ENCODE measurements around the gene TUBG2.

TUBG2 gene

GRCh38 chr17:42672038-42672437, 13.0 kb downstream of the TUBG2 start:
- Histone ChIP-seq H3K9me3 (ENCODE audit: control insufficient read depth, low read length) (no peaks in the 10 kb centered on the region), H3K4me1 (ENCODE audit: control insufficient read depth, insufficient read depth, low read length, poor library complexity, severe bottlenecking) (peaks cover 18% of the 10 kb centered on the region), H3K36me3 (ENCODE audit: control insufficient read depth, insufficient read depth, low read length) (peaks cover 44% of the 10 kb centered on the region), H3K27ac (ENCODE audit: low read depth, low read length, severe bottlenecking) (no peak overlapping the region), H3K4me3 (ENCODE audit: extremely low read depth, insufficient read depth, low read length, poor library complexity, severe bottlenecking) (no peak overlapping the region)
- 89 to 94% methylated on average over 22 to 28 of the region's 28 CpGs for WGBS, 2 experiments (ENCODE audit: insufficient coverage in 2 of 2)

GRCh38 chr17:42673266-42673884, 14.3 kb downstream of the TUBG2 start:
- 71 to 81% methylated on average over 27 to 28 of the region's 30 CpGs for WGBS, 2 experiments (ENCODE audit: insufficient coverage in 2 of 2)
- Histone ChIP-seq H3K36me3 (ENCODE audit: control insufficient read depth, insufficient read depth, low read length) (peaks cover 43% of the 10 kb centered on the region), H3K4me1 (ENCODE audit: control insufficient read depth, insufficient read depth, low read length, poor library complexity, severe bottlenecking) (peaks cover 26% of the 10 kb centered on the region), H3K9me3 (ENCODE audit: control insufficient read depth, low read length) (no peaks in the 10 kb centered on the region), H3K27ac (ENCODE audit: low read depth, low read length, severe bottlenecking) (no peak overlapping the region), H3K4me3 (ENCODE audit: extremely low read depth, insufficient read depth, low read length, poor library complexity, severe bottlenecking) (no peak overlapping the region)

- peaks cover 37% of the 10 kb centered on the region for H3K36me3 ChIP-seq (ENCODE audit: control insufficient read depth, insufficient read depth, low read length)
- no peak overlapping the region for H3K27ac ChIP-seq (ENCODE audit: low read depth, low read length, severe bottlenecking)
- H3K4me1 ChIP-seq (ENCODE audit: control insufficient read depth, insufficient read depth, low read length, poor library complexity, severe bottlenecking) = peaks cover 29% of the 10 kb centered on the region
- no peak overlapping the region for H3K4me3 ChIP-seq (ENCODE audit: extremely low read depth, insufficient read depth, low read length, poor library complexity, severe bottlenecking)
- no peaks in the 10 kb centered on the region for H3K9me3 ChIP-seq (ENCODE audit: control insufficient read depth, low read length)
- 36 to 42% methylated on average over 15 to 17 of the region's 32 CpGs for WGBS, 2 experiments (ENCODE audit: insufficient coverage in 2 of 2)
Measured at GRCh38 chr17:42673885-42674754, 15.0 kb downstream of the TUBG2 start.

- H3K9me3 ChIP-seq (ENCODE audit: control insufficient read depth, low read length) = no peaks in the 10 kb centered on the region
- 40 to 44% methylated on average over 4 to 5 of the region's 9 CpGs for WGBS, 2 experiments (ENCODE audit: insufficient coverage in 2 of 2)
- H3K4me3 ChIP-seq (ENCODE audit: extremely low read depth, insufficient read depth, low read length, poor library complexity, severe bottlenecking) = peak overlapping the region; percentile 79
- H3K36me3 ChIP-seq (ENCODE audit: control insufficient read depth, insufficient read depth, low read length) = peaks cover 30% of the 10 kb centered on the region
- no peak overlapping the region for H3K27ac ChIP-seq (ENCODE audit: low read depth, low read length, severe bottlenecking)
- H3K4me1 ChIP-seq (ENCODE audit: control insufficient read depth, insufficient read depth, low read length, poor library complexity, severe bottlenecking) = peaks cover 29% of the 10 kb centered on the region
Measured at GRCh38 chr17:42674755-42675347, 15.8 kb downstream of the TUBG2 start.

GRCh38 chr17:42675348-42675964, 16.4 kb downstream of the TUBG2 start:
- Histone ChIP-seq H3K27ac (ENCODE audit: low read depth, low read length, severe bottlenecking) (no peak overlapping the region), H3K36me3 (ENCODE audit: control insufficient read depth, insufficient read depth, low read length) (peaks cover 30% of the 10 kb centered on the region)
- WGBS, 2 experiments (ENCODE audit: insufficient coverage in 2 of 2) = 4 to 20% methylated on average over 2 to 14 of the region's 27 CpGs

GRCh38 chr17:42675965-42676423, 16.9 kb downstream of the TUBG2 start:
- Histone ChIP-seq H3K4me3 (ENCODE audit: extremely low read depth, insufficient read depth, low read length, poor library complexity, severe bottlenecking) (peak overlapping the region; percentile 79), H3K9me3 (ENCODE audit: control insufficient read depth, low read length) (no peaks in the 10 kb centered on the region), H3K36me3 (ENCODE audit: control insufficient read depth, insufficient read depth, low read length) (peaks cover 27% of the 10 kb centered on the region), H3K27ac (ENCODE audit: low read depth, low read length, severe bottlenecking) (peak overlapping the region; percentile 29), H3K4me1 (ENCODE audit: control insufficient read depth, insufficient read depth, low read length, poor library complexity, severe bottlenecking) (peaks cover 33% of the 10 kb centered on the region)
- WGBS, 2 experiments (ENCODE audit: insufficient coverage in 2 of 2) = 0 to 2% methylated on average over 35 to 36 of the region's 43 CpGs

More at GRCh38 chr17:42675348-42675964, 16.4 kb downstream of the TUBG2 start:
- Histone ChIP-seq H3K4me3 (ENCODE audit: extremely low read depth, insufficient read depth, low read length, poor library complexity, severe bottlenecking) (peak overlapping the region; percentile 79), H3K9me3 (ENCODE audit: control insufficient read depth, low read length) (no peaks in the 10 kb centered on the region), H3K4me1 (ENCODE audit: control insufficient read depth, insufficient read depth, low read length, poor library complexity, severe bottlenecking) (peaks cover 33% of the 10 kb centered on the region)

GRCh38 chr17:42676424-42677011, 17.4 kb downstream of the TUBG2 start, which contains the start of gene PLEKHH3:
Gene PLEKHH3 (minus strand): TSS chr17:42676994. CDS start chr17:42676563, 431 bp downstream.
- Histone ChIP-seq H3K4me3 (ENCODE audit: extremely low read depth, insufficient read depth, low read length, poor library complexity, severe bottlenecking) (peak within 1 kb of the TSS; percentile 79), H3K9me3 (ENCODE audit: control insufficient read depth, low read length) (no peaks in the 10 kb centered on the region), H3K36me3 (ENCODE audit: control insufficient read depth, insufficient read depth, low read length) (peaks cover 21% of the 10 kb centered on the region), H3K27ac (ENCODE audit: low read depth, low read length, severe bottlenecking) (peak within 1 kb of the TSS; percentile 90), H3K4me1 (ENCODE audit: control insufficient read depth, insufficient read depth, low read length, poor library complexity, severe bottlenecking) (peaks cover 35% of the 10 kb centered on the region)
- 0 to 1% methylated on average over 30 of the region's 51 CpGs for WGBS, 2 experiments (ENCODE audit: insufficient coverage in 2 of 2)

- WGBS, 2 experiments (ENCODE audit: insufficient coverage in 2 of 2) = 13 to 16% methylated on average over 18 to 29 of the region's 33 CpGs
- Histone ChIP-seq H3K4me3 (ENCODE audit: extremely low read depth, insufficient read depth, low read length, poor library complexity, severe bottlenecking) (peak overlapping the region; percentile 79), H3K9me3 (ENCODE audit: control insufficient read depth, low read length) (no peaks in the 10 kb centered on the region), H3K36me3 (ENCODE audit: control insufficient read depth, insufficient read depth, low read length) (peaks cover 14% of the 10 kb centered on the region), H3K27ac (ENCODE audit: low read depth, low read length, severe bottlenecking) (peak overlapping the region; percentile 90), H3K4me1 (ENCODE audit: control insufficient read depth, insufficient read depth, low read length, poor library complexity, severe bottlenecking) (peaks cover 41% of the 10 kb centered on the region)
Measured at GRCh38 chr17:42677012-42677857, 18.2 kb downstream of the TUBG2 start.

GRCh38 chr17:42677921-42678781, 19.1 kb downstream of the TUBG2 start:
- Histone ChIP-seq H3K36me3 (ENCODE audit: control insufficient read depth, insufficient read depth, low read length) (peaks cover 5% of the 10 kb centered on the region), H3K4me3 (ENCODE audit: extremely low read depth, insufficient read depth, low read length, poor library complexity, severe bottlenecking) (peak overlapping the region; percentile 42), H3K4me1 (ENCODE audit: control insufficient read depth, insufficient read depth, low read length, poor library complexity, severe bottlenecking) (peaks cover 41% of the 10 kb centered on the region), H3K27ac (ENCODE audit: low read depth, low read length, severe bottlenecking) (peak overlapping the region; percentile 90), H3K9me3 (ENCODE audit: control insufficient read depth, low read length) (no peaks in the 10 kb centered on the region)
- WGBS, 2 experiments (ENCODE audit: insufficient coverage in 2 of 2) = 1% methylated on average over 40 to 47 of the region's 53 CpGs
